Stimulated activated CD8-positive, alpha-beta memory T cell treated with anti-CD3 and anti-CD28 coated beads, Interleukin-15, amount 100 ng/mL, for 24 hours (primary cell): Measurements from ENCODE around the gene PPP6R3.

Experiments used
- DNase-seq: peaks from one replicate; pipeline ENCODE4 v3.0.0-alpha.2; 2020; ENCODE audit warnings: low read depth

PPP6R3 gene

DNA sequence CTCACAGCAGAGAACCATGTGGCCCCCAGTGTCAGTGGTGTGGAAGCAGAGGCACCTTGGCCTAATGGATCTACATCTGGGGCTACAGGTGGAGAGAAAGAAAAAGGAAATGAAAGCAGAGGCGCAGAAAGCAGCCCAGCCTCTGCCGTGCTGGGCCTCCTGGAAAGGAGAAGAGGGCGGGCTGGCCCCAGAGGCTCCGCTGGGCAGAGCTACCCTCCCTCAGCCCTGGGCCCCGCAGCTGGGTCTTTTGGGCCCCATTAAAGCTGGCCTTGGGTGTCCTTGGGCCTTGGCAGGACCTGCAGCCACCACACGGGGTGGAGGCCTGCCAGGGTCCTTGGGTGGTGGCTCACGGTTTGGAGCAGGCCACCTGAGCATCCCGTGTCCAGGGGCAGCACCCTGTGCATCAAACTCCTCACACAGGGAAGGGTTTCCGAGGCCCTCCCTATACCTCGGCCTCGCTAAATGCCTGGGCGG is 192.2 kb downstream of the PPP6R3 start:
- DNase-seq = no peak

DNA sequence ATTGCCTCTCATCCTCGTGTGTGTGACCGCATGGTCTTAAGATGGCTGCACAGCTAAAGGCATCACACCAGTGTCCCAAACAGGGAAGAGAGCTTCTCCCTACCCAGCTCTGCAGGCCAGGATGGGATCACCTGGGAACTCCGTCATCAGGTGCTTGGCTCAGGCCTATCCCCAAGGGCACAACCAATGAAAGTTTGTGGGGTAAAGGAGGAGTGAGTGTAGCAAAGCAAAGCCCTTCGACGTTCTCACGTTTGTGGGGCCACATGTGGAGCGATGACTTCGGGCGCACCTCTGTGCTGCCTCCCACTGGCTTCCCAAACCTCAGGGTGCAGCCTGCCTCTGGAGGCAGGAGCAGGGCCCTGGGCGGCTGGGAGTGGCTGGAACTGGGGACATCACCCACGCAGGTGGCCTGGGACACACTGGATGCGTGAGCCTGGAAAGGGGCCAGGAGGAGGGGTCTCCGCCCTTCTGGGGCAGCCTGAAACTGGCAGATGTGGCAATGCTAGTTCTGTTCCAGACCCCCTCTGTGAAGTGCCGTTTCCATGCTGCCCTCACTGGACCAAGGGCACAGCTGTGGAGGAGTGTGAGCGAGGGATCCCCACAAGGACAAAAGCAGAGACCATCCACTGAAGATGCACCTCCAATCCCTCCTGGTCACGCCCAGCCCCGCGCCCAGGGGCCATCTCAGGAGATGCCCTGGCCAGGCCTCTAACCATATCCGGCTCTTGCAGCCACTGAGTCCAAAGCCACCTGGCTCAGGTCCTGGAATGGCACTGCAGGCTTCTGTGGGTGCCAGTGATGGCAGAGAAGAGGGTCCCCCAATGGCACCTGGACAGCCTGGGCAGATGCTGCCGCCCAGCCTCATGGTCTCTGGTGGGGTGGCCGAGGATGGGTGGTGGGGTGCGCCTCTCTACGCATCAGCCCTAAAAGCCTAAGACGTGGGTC is 193.2 kb downstream of the PPP6R3 start:
- no peak for DNase-seq

DNA sequence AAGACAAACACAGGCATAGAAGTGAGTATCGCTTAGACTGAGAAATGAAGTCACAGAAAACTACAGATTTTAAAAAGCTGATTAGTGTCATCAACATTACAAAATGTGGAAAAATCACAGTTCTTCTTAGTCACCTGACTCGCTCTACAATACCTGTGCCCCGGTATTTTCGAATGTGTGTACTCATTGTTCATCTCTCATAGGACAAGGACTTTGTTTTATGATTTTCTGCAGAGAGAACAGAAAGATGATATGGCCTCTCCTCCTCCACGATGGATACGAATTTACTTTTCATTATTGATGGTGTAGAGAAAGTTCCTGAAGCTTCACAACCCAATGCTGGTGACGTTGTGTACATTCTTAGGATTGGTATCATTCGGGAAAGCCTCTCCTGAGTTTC is 194.4 kb downstream of the PPP6R3 start:
- DNase-seq = no peak

DNA sequence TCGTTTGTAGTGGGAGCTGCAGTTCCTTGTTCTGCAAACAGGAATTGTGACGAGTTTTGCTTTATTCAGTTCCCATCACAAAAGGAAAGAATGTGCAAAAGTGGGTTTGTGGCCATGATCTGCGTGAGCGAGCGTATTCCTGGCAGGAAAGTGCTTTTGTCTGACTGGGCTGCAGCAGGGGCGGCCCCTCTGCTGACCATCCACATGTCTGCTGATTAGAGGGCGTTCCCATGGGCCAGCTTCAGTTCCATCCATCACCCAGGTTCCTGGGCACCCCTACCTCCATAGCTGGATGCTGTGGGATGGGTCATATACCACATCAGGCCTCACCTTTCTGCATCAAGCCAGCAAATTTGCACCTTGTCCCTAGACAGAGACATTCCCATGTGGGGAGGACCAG is 194.9 kb downstream of the PPP6R3 start:
- DNase-seq = no peak

DNA sequence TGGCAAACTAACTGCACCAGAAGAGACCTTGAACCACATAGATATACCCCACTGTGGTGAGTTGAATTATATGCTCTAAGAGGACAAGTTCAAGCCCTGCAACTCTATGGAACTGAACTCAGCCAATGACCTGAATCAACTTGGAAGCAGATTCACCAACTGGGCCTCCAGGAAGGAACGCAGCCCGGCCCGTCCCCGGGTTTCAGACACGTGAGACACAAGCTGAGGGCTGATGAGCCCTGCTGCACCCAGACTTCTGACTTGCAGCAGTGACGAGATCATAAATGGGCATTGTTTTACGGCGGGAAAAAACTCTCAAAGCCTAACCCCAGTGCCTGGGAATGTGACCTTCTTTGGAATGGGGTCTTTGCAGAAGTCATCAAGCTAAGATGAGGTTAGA is 195.3 kb downstream of the PPP6R3 start:
- no peak for DNase-seq

DNA sequence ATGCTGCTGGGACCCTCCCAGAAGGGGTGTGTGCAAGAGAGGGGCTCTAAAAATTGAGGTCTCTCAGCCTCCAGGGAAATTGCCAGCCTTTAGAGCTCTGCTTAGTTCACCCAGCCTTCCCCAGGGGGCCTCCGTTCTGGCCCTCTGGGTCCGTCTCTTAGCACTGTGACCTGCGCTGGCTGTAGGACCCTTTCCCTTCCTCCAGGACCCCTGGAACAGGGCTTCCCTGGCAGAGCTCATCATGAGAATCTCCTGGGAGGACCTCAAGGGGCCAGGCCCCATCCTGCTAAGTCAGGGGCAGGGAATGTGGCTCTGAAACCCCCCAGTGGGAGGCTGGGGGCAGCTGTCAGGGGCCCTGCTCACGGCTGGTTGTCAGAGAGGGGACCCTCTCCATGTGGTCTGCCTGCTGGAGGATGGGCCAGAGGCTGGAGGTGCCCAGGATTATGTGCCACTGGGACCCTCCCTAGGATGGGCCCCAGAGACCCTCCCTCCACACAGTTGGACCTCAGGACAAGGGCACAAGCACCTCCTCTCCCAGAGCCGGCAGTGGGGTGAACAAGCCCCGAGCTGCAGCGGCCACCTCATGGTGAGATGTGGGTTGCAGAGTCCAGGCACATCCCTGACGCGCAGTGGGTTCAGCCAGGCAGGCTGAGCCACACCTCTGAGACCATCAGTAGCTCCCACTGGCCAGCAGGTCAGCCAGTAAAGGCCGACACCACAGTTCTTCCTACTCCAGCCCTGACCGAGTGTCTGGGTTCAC is 196.6 kb downstream of the PPP6R3 start:
- no peak for DNase-seq

DNA sequence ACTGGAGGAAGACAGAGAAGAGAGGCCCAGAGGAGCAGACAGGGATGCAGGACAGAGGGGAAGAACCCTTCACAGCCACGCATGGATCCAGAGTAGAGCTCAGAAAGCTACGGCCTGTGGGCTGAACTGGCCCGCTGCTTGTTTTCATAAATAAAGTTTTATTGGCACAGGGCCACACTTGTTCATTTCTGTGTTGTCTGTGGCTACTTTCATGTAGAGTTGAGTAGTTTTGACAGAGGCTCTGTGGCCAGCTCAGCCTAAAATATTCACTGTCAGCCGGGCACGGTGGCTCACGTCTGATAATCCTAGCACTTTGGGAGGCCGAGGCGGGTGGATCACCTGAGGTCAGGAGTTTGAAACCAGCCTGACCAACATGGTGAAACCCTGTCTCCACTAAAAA is 197.5 kb downstream of the PPP6R3 start:
- no peak for DNase-seq

DNA sequence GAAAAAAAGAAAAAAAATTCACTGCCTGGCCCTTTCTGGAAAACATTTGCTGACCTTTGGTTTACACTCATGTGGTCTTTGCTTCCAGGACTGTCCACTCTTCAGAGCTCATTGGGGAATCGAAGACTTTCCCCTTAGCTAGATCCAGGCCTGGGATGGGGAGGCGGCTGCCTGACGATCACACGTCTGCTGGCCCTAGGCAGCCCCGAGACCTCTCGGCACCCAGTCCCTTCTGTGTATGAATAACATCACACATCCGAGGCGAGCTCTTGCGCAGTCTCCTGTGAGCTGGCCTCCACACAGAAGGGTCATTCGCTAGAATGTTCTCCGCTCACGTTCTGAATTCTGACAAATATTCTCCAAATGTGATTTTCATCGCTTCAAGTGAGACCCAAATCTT is 198.1 kb downstream of the PPP6R3 start:
- DNase-seq = no peak

DNA sequence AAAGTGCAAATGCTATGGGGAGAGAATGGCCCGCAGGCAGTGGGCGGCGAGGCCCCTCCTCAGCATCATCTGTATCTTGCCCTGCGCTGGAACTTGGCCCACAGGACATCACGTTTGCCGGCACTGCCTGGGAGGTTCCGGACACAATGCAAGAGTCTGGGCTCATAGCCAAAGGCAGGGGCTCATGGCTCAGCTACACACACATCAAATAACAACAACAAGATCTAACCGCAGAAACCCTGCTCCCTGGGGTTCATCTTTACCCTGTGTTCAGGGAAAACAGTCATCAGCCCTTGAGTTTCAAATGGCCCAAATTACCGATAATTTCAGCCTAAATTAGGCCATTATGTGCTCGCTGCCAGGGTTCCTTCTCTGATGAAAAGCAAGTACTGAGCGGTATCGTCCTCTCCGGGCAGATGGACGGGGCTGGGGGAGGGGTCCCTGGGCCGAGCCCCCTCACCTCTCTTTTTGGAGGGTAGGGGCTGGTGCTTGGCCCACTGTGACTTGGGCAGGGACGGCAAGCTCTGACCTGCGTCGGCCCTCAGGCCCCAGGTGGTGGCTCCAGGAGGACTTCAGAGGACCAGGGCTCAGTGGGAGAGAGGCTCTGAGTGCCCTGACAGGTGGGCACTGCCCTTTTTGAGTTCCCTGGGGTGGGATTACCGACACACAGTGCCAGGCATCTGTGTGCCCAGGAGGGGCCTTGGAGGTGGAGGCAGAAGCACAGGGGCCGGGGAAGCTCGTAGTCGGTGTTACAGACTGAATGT is 198.8 kb downstream of the PPP6R3 start:
- DNase-seq = no peak

DNA sequence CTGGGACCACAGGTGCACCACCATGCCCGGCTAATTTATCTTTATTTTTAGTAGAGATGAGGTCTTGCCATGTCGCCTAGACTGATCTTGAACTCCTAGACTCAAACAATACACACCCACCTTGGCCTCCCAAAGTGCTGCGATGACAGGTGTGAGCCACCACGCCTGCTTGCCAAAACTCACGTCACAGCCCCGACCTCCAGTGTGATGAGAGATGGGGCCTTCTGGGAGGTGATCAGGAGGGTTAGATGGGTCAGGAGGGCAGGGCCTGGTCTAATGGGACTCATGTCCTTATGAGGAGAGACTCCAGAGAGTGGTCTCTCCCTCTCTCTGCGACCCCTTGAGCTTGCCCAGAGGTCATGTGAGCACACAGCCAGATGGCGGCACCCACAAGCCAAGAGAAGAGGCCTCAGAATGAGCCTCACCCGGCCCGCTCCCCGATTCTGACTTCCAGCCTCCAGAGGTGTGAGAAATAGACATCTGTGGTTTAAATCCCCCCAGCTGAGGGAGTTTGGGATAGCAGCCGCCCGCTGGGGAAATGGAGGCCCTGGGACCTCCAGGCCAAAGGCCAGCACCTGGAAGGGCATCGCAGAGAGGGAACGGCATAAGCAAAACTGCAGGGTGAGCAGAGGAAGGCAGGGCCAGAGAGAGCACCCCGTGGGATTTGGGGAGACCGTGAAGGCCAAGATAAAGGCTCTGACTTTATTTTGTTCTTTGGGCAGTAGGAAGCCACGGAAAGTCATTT is 199.7 kb downstream of the PPP6R3 start:
- DNase-seq = no peak

DNA sequence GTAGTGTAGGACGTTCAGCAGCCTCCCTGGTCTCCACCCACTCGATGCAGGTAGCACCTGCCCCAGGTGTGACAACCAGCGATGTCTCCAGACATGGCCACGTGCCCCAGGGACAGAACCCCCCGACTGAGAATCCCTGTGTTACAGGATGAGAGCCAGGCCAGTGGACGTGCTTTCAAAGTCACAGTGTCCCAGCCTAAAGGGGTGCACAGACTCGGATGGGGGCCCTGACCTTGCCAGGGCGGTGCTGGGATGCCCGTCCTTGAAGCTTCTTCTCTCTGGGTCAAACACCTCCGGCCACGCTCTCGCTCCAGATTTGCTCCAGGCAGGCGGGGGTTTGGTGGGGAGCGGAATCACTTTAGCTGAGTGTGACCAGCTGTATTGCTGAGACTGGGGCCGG is 200.5 kb downstream of the PPP6R3 start:
- no peak for DNase-seq

DNA sequence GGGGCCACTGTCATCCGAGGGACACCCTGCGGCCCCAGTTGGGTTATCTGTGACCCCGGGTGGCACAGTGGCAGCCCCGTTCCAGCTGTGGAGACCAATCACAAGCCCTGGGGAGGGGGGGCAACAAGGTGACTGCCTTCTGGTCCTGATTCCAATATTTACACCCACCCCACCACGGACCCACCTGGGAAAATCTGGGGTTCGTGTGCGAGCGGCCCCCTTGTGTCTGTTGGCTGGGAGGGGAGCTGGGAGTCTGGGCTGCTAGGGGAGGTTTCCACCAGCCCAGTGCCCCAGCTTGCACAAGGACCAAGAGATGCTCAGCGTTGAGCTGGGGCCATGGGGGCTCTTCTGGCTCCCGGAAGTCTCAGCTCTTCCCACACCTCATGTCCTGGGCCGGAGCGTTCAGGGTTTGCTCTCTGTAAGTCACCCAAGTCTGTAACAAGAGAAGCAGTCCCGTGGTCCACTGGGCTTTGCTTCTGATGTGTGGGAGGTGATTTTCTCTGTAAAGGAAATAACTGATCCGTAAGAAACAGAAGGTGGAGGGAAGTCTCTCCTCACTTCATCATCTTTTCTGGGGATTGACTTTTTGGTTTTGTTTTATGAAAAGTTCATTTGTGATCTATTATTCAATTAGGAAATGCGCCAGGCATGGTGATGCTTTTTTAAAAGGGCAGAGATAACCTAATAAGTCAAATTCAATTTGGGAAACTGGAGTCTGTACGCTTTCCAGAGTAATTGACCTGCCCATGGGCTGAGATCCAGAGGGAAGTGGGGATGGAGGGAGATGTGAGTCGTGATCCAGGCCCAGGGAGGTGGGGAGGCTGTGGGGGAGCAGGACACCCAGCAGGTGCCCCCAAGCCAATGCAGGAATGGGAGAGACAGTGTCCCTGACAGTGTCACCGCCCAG is 201.4 kb downstream of the PPP6R3 start:
- DNase-seq = no peak

DNA sequence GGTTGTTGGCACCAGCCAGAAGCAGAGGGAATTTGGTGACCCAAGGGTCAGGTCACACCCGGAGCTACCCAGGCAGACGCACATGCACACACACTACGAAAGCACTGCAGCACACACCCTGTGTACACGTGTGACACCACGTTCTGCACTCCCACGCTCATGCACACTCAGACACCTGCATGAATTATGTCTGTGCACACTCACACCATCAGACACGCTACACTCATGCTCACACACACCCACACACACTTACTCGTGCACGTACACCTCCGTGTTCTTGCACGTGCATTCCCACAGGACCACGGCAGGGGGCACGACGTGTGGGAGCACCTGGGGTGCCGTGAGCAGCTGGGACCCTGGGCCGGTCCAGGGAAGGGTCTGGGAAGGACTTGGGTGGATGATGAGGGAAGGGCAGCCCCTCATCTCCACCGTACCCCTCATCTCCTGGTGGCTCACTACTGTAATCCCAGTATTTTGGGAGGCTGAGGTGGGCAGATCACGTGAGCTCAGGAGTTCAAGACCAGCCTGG is 203.0 kb downstream of the PPP6R3 start:
- DNase-seq = no peak

DNA sequence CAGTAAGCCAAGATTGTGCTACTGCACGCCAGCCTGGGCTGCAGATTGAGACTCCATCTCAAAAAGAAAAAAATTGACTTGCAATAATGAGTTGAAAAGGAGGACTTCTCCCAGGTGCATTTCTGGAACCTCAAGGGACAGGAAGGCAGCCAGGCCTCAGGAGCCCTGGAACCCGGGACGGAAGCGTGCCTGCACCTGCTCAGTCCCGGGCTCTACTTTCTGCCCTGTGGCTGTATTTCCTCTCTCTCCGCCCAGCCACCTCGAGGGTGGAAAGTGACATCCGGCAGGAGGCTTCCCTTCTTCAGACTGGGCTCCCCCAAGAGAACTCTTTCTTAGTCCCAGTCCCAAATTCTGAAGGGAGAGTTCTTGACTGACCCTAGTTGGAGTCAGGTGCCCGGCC is 203.6 kb downstream of the PPP6R3 start:
- DNase-seq = no peak

DNA sequence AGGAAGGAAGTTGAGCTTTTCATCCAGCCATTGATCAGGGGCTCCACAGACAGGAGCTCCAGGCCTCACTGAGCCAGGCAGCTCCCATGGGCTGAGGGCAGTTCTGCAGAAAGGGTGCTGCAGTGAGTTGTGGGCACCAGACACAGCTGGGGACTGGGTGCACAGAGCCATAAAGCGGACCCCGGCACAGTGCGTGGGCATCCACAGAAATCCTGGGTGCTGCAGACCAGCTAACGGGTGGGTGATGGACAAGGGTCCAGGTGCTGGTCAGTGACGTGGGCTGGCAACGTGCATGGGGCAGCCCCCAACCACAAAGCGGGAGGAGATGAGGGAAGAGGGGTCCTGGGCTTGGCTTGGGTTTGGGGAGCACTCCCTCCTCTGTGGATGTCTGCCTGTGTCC is 204.4 kb downstream of the PPP6R3 start:
- no peak for DNase-seq
